Measurements from ENCODE around the gene IFNL2.

IFNL2 gene

DNA sequence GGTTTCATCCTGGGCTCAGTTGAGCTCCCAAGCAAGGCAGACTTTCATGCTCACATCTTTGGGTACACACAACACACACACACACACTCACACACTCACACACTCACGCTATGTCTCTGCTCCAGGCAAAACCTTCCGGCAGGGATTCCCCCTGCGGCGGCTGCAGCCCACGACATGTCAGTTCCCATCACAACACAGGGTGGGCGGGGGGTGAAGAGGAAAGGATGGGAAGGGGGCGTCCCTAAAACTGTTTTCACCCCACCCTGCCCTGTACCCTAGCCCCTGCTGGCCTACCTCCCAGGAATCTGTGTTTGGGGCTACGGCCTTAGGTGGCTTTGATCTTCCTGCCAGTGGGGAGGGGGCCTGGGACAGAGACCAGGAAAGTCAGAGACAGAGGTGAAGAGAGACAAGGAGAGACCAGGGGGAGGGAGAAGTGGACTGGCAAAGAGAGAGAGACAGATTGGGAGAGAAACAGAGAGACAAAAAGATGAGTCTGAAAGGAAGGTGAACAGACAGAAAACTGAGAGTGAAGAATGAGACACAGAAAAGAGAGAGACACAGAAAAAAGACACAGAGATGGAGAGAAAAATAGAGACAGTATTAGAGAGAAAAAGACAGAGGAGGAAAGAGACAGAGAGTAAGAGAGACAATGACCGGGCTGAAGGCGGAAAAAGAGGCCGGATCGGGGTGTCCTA lies 48.6 kb downstream of the IFNL2 start:
- H3K4me3 ChIP-seq (ENCODE audit: low read depth, low read length) = no peak overlapping the region

DNA sequence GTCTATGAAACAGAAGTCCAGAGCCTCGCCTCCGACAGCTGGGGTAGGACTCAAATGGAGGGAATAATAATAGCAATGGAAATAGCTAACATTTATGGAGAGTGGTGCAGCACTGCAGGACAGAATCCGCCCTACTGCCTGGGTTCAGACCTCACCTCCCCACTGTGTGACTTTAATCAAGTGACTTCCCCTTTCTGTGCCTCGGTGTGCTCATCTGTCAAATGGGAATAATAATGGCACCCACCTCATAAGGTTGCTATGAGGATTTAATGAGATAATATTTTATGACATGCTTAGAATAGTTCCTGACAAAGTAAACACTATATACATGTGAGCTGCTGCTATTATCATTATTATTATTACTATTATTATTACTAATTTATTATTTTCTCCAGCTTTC lies 49.3 kb downstream of the IFNL2 start:
- H3K4me3 ChIP-seq (ENCODE audit: low read depth, low read length) = no peak overlapping the region

DNA sequence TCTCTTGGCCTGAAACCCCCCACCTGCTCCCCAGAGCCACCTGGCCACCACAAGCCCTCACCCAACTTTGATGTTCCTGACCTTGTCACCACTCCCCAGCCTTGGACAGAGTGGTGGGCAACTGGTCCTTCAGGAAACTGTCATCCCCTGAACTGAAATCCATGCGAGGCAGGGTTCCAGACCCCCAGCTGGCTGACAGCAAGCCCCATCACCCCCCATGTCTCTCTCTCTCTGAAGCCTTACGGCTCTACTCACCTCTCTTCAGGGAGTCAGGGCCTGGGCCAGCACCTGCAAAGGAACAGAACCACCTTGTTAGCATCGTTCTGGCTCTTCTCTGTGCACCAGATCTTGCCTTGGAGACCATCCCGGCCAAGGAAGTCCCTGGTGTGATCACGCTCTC lies 49.9 kb downstream of the IFNL2 start:
- H3K4me3 ChIP-seq (ENCODE audit: low read depth, low read length) = no peak overlapping the region

DNA sequence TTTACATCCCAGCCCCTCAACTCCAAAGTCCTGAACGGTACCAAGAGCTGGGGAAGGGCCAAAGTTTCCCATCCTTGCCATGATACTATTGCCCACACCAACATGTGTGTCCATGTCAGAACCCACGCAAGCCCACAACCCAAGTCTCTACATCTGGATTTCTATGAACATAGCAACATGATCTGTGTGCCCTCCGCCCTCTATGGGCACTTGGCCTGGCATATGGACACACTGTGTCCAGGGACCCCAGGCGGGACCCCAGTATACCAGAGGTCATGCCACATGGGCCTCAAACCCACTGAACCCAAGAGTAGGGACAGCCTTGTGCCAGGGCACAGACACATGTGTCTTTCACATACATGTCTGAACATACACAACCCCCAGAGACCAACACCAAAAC lies 50.5 kb downstream of the IFNL2 start:
- no peak overlapping the region for H3K4me3 ChIP-seq (ENCODE audit: low read depth, low read length)

DNA sequence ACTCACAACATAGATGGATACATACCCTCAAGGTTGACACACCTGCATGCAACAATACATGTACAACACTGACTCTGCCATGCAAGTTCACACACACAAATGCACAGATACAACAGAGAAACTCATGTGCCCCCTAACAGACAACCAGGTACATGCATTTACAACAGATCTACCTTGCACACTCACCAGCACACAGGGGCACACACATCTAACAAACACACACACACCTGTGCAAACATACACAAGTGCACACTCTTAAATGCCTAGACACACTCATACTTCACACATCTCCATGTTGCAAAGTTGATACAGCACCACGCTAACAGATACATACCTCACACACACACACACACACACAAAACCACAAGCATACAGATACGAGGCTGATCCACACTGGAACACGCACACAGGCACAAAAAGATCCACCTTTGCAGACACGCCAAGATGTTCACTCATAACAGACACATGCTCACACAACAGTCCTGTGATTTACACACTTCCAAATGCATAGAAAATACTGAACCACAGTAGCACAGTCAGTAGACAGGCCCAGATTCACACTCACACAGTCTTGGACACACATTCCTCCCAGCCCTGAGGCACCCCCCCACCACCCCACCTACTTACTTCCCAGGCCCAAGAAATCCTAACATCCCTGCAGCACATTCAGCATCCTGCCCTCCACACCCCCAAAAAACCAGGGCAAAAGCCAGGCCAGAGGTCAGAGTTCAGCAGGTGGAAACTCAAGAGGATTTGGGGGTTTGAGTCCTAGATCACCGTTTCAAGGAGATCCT lies 51.1 kb downstream of the IFNL2 start:
- H3K4me3 ChIP-seq (ENCODE audit: low read depth, low read length) = no peak overlapping the region
